AG20443 (cell line): Measurements from ENCODE around the gene CSF1.

Experiments
- DNase-seq: peaks from one replicate; pipeline ENCODE4 v3.0.0; 2012; ENCODE audit warnings: low spot score, mixed read lengths

CSF1 gene

GRCh38 chr1:109901524-109902145 lies 9.0 kb upstream of the CSF1 start:
- no peak for DNase-seq

- DNase-seq, result no peak
Observed at GRCh38 chr1:109902204-109902985, 8.3 kb upstream of the CSF1 start.

- no peak for DNase-seq
Observed at GRCh38 chr1:109903376-109903930, 7.2 kb upstream of the CSF1 start.

- DNase-seq, result peak; percentile 61
Observed at GRCh38 chr1:109904105-109904817, 6.4 kb upstream of the CSF1 start.

- DNase-seq, result no peak
Observed at GRCh38 chr1:109905491-109905890, 5.2 kb upstream of the CSF1 start.

- DNase-seq, result no peak
Observed at GRCh38 chr1:109906160-109906838, 4.3 kb upstream of the CSF1 start.

GRCh38 chr1:109906839-109907180 lies 3.8 kb upstream of the CSF1 start:
- no peak for DNase-seq

- DNase-seq, result no peak
Observed at GRCh38 chr1:109907190-109907774, 3.4 kb upstream of the CSF1 start.

- DNase-seq, result no peak
Observed at GRCh38 chr1:109908836-109909235, 1.8 kb upstream of the CSF1 start.

GRCh38 chr1:109909561-109909960 lies 1.1 kb upstream of the CSF1 start:
- no peak for DNase-seq

- DNase-seq, result peak; percentile 47
Observed at GRCh38 chr1:109910963-109911798, 532 bp downstream of the CSF1 start.

GRCh38 chr1:109912214-109912861 lies 1.7 kb downstream of the CSF1 start:
- DNase-seq, result peak; percentile 60

- DNase-seq, result peak; percentile 51
Observed at GRCh38 chr1:109912873-109913272, 2.2 kb downstream of the CSF1 start.

GRCh38 chr1:109913360-109913879 lies 2.8 kb downstream of the CSF1 start:
- DNase-seq, result no peak

- DNase-seq, result peak; percentile 94
Observed at GRCh38 chr1:109914587-109915240, 4.1 kb downstream of the CSF1 start.

GRCh38 chr1:109917051-109917767 lies 6.6 kb downstream of the CSF1 start:
- DNase-seq, result no peak

- no peak for DNase-seq
Observed at GRCh38 chr1:109917768-109918606, 7.3 kb downstream of the CSF1 start.

GRCh38 chr1:109918671-109919070 lies 8.0 kb downstream of the CSF1 start:
- no peak for DNase-seq
